HG03469 (cell line): Measurements from ENCODE around the gene CPSF3.

Experiments
- ATAC-seq: cut with Tn5 transposase; IDR thresholded peaks from one replicate; pipeline ENCODE4 v1.9.1; 2021; ENCODE audit warnings: mild to moderate bottlenecking, moderate library complexity, moderate number of reproducible peaks; ENCODE audit not compliant: unreplicated experiment

The CPSF3 gene

GRCh38 chr2:9416962-9417316, 6.5 kb upstream of the CPSF3 start:
- no peak for ATAC-seq

GRCh38 chr2:9417725-9418124, 5.7 kb upstream of the CPSF3 start:
- no peak for ATAC-seq

- ATAC-seq: no peak
Observed at GRCh38 chr2:9418746-9419145, 4.7 kb upstream of the CPSF3 start.

- ATAC-seq: no peak
Observed at GRCh38 chr2:9419541-9419940, 3.9 kb upstream of the CPSF3 start.

GRCh38 chr2:9420495-9420894, 3.0 kb upstream of the CPSF3 start:
- no peak for ATAC-seq

- ATAC-seq: peak; percentile 19
Observed at GRCh38 chr2:9422321-9423099, 944 bp upstream of the CPSF3 start.

- ATAC-seq: peak; percentile 1
Observed at GRCh38 chr2:9423922-9424272, 443 bp downstream of the CPSF3 start.

- no peak for ATAC-seq
Observed at GRCh38 chr2:9424447-9425164, 1.2 kb downstream of the CPSF3 start.

- ATAC-seq: no peak
Observed at GRCh38 chr2:9428965-9429577, 5.6 kb downstream of the CPSF3 start.

- no peak for ATAC-seq
Observed at GRCh38 chr2:9430316-9431293, 7.2 kb downstream of the CPSF3 start.

- no peak for ATAC-seq
Observed at GRCh38 chr2:9434489-9434888, 11.0 kb downstream of the CPSF3 start.

GRCh38 chr2:9439536-9439935, 16.1 kb downstream of the CPSF3 start:
- ATAC-seq: no peak

GRCh38 chr2:9440058-9440727, 16.7 kb downstream of the CPSF3 start:
- no peak for ATAC-seq

GRCh38 chr2:9441556-9441955, 18.1 kb downstream of the CPSF3 start:
- ATAC-seq: no peak

GRCh38 chr2:9443526-9443925, 20.1 kb downstream of the CPSF3 start:
- no peak for ATAC-seq

- ATAC-seq: no peak
Observed at GRCh38 chr2:9445089-9445488, 21.6 kb downstream of the CPSF3 start.

GRCh38 chr2:9451231-9451630, 27.8 kb downstream of the CPSF3 start:
- no peak for ATAC-seq

- no peak for ATAC-seq
Observed at GRCh38 chr2:9460441-9461017, 37.1 kb downstream of the CPSF3 start.

- no peak for ATAC-seq
Observed at GRCh38 chr2:9461079-9461478, 37.6 kb downstream of the CPSF3 start.

- ATAC-seq: no peak
Observed at GRCh38 chr2:9462313-9462712, 38.9 kb downstream of the CPSF3 start.
